HL-60 (cell line): ENCODE measurements around the gene DAPK1.

ENCODE experiments used
- CTCF ChIP-seq: IDR thresholded peaks from one replicate; pipeline ENCODE4 v1.5.1; 2011; ENCODE audit warnings: low read length, control low read depth, inconsistent platforms; ENCODE audit not compliant: insufficient read depth
- GABPA ChIP-seq: IDR thresholded peaks from 2 replicates; pipeline ENCODE4 v1.6.1; 2012; ENCODE audit warnings: low read depth
- POLR2AphosphoS5 ChIP-seq: IDR thresholded peaks from 2 replicates; pipeline ENCODE4 v1.6.1; 2012; ENCODE audit warnings: low read depth
- REST ChIP-seq: IDR thresholded peaks from 2 replicates; pipeline ENCODE4 v1.6.1; 2012; ENCODE audit warnings: low read depth; ENCODE audit not compliant: insufficient replicate concordance
- SPI1 ChIP-seq: IDR thresholded peaks from 2 replicates; pipeline ENCODE4 v1.6.1; 2012; ENCODE audit warnings: low read depth, mild to moderate bottlenecking, borderline replicate concordance

- TF ChIP-seq CTCF: no peak
- TF ChIP-seq POLR2AphosphoS5: no peak
- no peak for TF ChIP-seq REST
- no peak for TF ChIP-seq GABPA
- no peak for TF ChIP-seq SPI1
Observed at GRCh38 chr9:87609486-87609885, 111.8 kb downstream of the DAPK1 start.
